ENCODE results near the gene ITGA11. TPM values are rescaled to one million over a fixed set of nuclear protein-coding genes. Genes with fewer than 3 reads are reported as not detected.

Gene ITGA11
- total and polyA plus RNA-seq, 2 of the 4 experiments (the other 2 are of a cell fraction) = 4.1 to 6.6 TPM

DNA sequence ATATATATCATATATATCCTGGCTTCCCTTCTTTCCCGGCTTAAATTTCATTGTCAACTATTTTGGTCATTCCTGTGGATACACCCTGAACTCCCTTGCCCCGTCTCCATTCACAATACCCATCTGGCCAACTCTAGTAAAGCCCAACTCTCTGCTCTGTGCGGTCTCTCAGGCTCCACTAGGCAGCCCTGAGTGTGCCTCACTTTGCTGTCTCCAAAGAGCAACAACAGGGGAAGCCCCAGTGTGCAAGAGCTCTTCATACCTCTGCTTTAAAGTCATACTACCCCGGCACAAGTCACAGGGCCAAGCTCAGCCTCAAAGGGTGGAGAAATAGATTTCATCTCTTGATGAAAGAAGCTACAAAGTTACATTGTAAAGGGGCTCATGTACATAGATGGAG lies 173.3 kb downstream of the ITGA11 start:
- H3K14ac ChIP-seq (replicated peaks; ENCODE audit: low read depth, low read length) = no peak overlapping the region
- no peak for DNase-seq
- no TSS peak for BruUV-seq (replicated peaks)
- no peak overlapping the region for H2AFZ ChIP-seq (replicated peaks; ENCODE audit: low read length, poor library complexity)
- H3K9me3 ChIP-seq (ENCODE audit: control insufficient read depth, insufficient read depth, low read length) = no peaks in the 10 kb centered on the region
- no peaks in the 10 kb centered on the region for H3K36me3 ChIP-seq (ENCODE audit: control insufficient read depth, insufficient read depth, low read length)
- ATAC-seq (ENCODE audit: low read depth) = 0 out of 2 replicates have a peak, but pooled peaks have one; percentile 11
- no peak overlapping the region for H2BK120ac ChIP-seq (ENCODE audit: low read depth, low read length)
- WGBS, 2 experiments (ENCODE audit: extremely low coverage in 2 of 2, insufficient read length in 1 of 2) = 100% methylated on average over 3 of the region's 4 CpGs; no CpG with 5 or more reads in 1 of the 2 experiments
- in situ Hi-C loops (cut with MboI; ENCODE audit: low sequenced_read_pairs) = no loop called here
- H4K91ac ChIP-seq (ENCODE audit: insufficient read depth, low read depth, low read length) = no peak overlapping the region
- H4K5ac ChIP-seq (ENCODE audit: low read depth, low read length) = no peak overlapping the region
- dilution Hi-C loops (cut with HindIII; ENCODE audit: low sequenced_read_pairs, unreplicated experiment) = no loop called here
- intact Hi-C loops (cut with micrococcal nuclease) = no loop called here
- no peak overlapping the region for H3K27ac ChIP-seq (ENCODE audit: insufficient read depth, low read length)
- no peak overlapping the region for H3K18ac ChIP-seq (ENCODE audit: low read depth, low read length)
- no peaks in the 10 kb centered on the region for H3K79me1 ChIP-seq (ENCODE audit: low read depth in 1 of 2, low read length in 2 of 2)
- H3K23ac ChIP-seq (ENCODE audit: low read depth, low read length) = no peak overlapping the region
- TF ChIP-seq, protein P1, sequence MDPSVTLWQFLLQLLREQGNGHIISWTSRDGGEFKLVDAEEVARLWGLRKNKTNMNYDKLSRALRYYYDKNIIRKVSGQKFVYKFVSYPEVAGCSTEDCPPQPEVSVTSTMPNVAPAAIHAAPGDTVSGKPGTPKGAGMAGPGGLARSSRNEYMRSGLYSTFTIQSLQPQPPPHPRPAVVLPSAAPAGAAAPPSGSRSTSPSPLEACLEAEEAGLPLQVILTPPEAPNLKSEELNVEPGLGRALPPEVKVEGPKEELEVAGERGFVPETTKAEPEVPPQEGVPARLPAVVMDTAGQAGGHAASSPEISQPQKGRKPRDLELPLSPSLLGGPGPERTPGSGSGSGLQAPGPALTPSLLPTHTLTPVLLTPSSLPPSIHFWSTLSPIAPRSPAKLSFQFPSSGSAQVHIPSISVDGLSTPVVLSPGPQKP (IDR thresholded peaks at IDR 0.05; ENCODE audit: borderline replicate concordance, low read depth, low read length) = no peak
- no peak for TF ChIP-seq POLR2A (IDR thresholded peaks at IDR 0.05; ENCODE audit: low read depth, low read length)
- TF ChIP-seq MAZ (IDR thresholded peaks at IDR 0.05; ENCODE audit: borderline replicate concordance, low read depth, low read length) = no peak
- no peak for TF ChIP-seq RCOR1 (IDR thresholded peaks at IDR 0.05; ENCODE audit: insufficient replicate concordance, low read length)
- TF ChIP-seq RAD21 (IDR thresholded peaks at IDR 0.05; ENCODE audit: low read length) = no peak
- TF ChIP-seq MAFK (IDR thresholded peaks at IDR 0.05; ENCODE audit: low read depth, low read length) = no peak
- TF ChIP-seq MXI1 (IDR thresholded peaks at IDR 0.05; ENCODE audit: borderline replicate concordance, low read depth, low read length) = no peak
- no peak for TF ChIP-seq CHD1 (IDR thresholded peaks at IDR 0.05; ENCODE audit: low read depth, low read length)
- no peaks in the 10 kb centered on the region; the same call in 1 of the 2 replicates for H3K4me1 ChIP-seq (ENCODE audit: control insufficient read depth, insufficient read depth, low read length)
- H4K8ac ChIP-seq (ENCODE audit: low read depth in 2 of 2, low read length in 2 of 2) = no peak overlapping the region
- H3K4me2 ChIP-seq (ENCODE audit: low read depth, low read length) = no peak overlapping the region
- no peaks in the 10 kb centered on the region for H3K9me1 ChIP-seq (ENCODE audit: insufficient read depth, low read length)
- H3K56ac ChIP-seq (ENCODE audit: extremely low read depth, insufficient read depth, low read length) = no peak overlapping the region
- POLR2A ChIA-PET (ENCODE audit: unreplicated experiment) = no interaction called here
- H2AK9ac ChIP-seq (replicated peaks; ENCODE audit: low read depth, low read length, poor library complexity) = no peak overlapping the region
- peak overlapping the region; percentile 78; the same call in 1 of the 2 replicates for H2AK5ac ChIP-seq (ENCODE audit: low read depth, low read length)
- no peaks in the 10 kb centered on the region for H4K20me1 ChIP-seq (ENCODE audit: insufficient read depth, low read length)
- CTCF ChIA-PET = no interaction called here
- no peak overlapping the region for H2BK5ac ChIP-seq (ENCODE audit: low read depth, low read length, poor library complexity, severe bottlenecking)
- H2BK15ac ChIP-seq (ENCODE audit: low read depth, low read length) = no peak overlapping the region
- H2BK20ac ChIP-seq (ENCODE audit: low read depth, low read length) = no peak overlapping the region
- no peak overlapping the region for H3K9ac ChIP-seq (ENCODE audit: low read depth, low read length)
- no peak overlapping the region for H3K4me3 ChIP-seq (ENCODE audit: insufficient read depth, low read depth, low read length)
- H3K27me3 ChIP-seq (ENCODE audit: control insufficient read depth, insufficient read depth, low read length) = no peaks in the 10 kb centered on the region
- H3K4ac ChIP-seq (ENCODE audit: low read depth, low read length) = no peak overlapping the region

Measured in IMR-90 (cell line).